ENCODE results near the gene KMT2C.
"Not testable (repeated sequence)": the region's sequence is repeated elsewhere in the genome, so short reads cannot be mapped to it uniquely, and the experiment has no call there.

Gene KMT2C

GRCh38 chr7:152433721-152434490 lies 1.9 kb downstream of the KMT2C start:
- not testable (repeated sequence) for H3K9me3 ChIP-seq (ENCODE audit: control insufficient read depth, insufficient read depth, low read depth, low read length); H3K4me1 ChIP-seq (ENCODE audit: control insufficient read depth, insufficient read depth, low read length); H3K36me3 ChIP-seq (ENCODE audit: control insufficient read depth in 2 of 2, insufficient read depth in 1 of 2, low read length in 2 of 2)
- ChIA-PET POLR2A (interaction anchor here (0.6 to 1.1 kb wide), 2 partner anchors 25 to 30 kb away, joined by 3 to 4 read pairs; no protein-coding TSS in a partner anchor), CTCF (interaction anchor here (0.9 to 1.3 kb wide), 4 partner anchors 70 to 273 kb away, joined by 3 to 5 read pairs (median 3); no protein-coding TSS in a partner anchor)
- H3K4me3 ChIP-seq (ENCODE audit: low read depth, low read length): peak overlapping the region; percentile 84
- peak; percentile 62; the same call in 1 of the 2 replicates for TF ChIP-seq FEZF1 (tag by site-specific recombination; IDR thresholded peaks at IDR 0.05)
- TF ChIP-seq KLF9 (tag by site-specific recombination; IDR thresholded peaks at IDR 0.05; ENCODE audit: low read depth): peak; percentile 32; the same call in 1 of the 2 replicates
- TF ChIP-seq ZBTB26 (tag by site-specific recombination; optimal IDR thresholded peaks at IDR 0.05): peak; percentile 91
- TF ChIP-seq ATF2 (tag by site-specific recombination; IDR thresholded peaks at IDR 0.05; ENCODE audit: low read depth): peak; percentile 68; the same call in 1 of the 2 replicates
- TF ChIP-seq ZNF76 (tag by site-specific recombination; IDR thresholded peaks at IDR 0.05; ENCODE audit: borderline replicate concordance, low read depth): 0 out of 2 replicates have a peak, but pooled peaks have one; percentile 42
- TF ChIP-seq ZBTB21 (tag by site-specific recombination; IDR thresholded peaks at IDR 0.05): peak; percentile 17; the same call in 1 of the 2 replicates
- peak; percentile 75 for TF ChIP-seq KLF1 (tag by site-specific recombination; IDR thresholded peaks at IDR 0.05)
- peak; percentile 28; the same call in 1 of the 2 replicates for TF ChIP-seq KLF17 (tag by site-specific recombination; IDR thresholded peaks at IDR 0.05)
- TF ChIP-seq KLF8 (tag by site-specific recombination; IDR thresholded peaks at IDR 0.05): peak; percentile 41; the same call in 1 of the 2 replicates
- peak; percentile 29; the same call in 1 of the 2 replicates for TF ChIP-seq KLF10 (tag by site-specific recombination; IDR thresholded peaks at IDR 0.05)
- TF ChIP-seq ZNF629 (tag by site-specific recombination; IDR thresholded peaks at IDR 0.05): peak; percentile 80
- peak overlapping the region; percentile 93 for H3K27ac ChIP-seq (ENCODE audit: extremely low read depth, low read depth, low read length)

- CTCF ChIA-PET: interaction anchor here (0.6 to 1.0 kb wide), 3 partner anchors 31 to 274 kb away, joined by 3 read pairs; no protein-coding TSS in a partner anchor
- H3K9me3 ChIP-seq (ENCODE audit: control insufficient read depth, insufficient read depth, low read depth, low read length); H3K36me3 ChIP-seq (ENCODE audit: control insufficient read depth in 2 of 2, insufficient read depth in 1 of 2, low read length in 2 of 2); POLR2A ChIA-PET; H3K27ac ChIP-seq (ENCODE audit: extremely low read depth, low read depth, low read length); H3K4me3 ChIP-seq (ENCODE audit: low read depth, low read length); H3K4me1 ChIP-seq (ENCODE audit: control insufficient read depth, insufficient read depth, low read length): not testable (repeated sequence)
- peak; percentile 18; the same call in 1 of the 2 replicates for TF ChIP-seq OSR2 (tag by site-specific recombination; IDR thresholded peaks at IDR 0.05)
- peak; percentile 56; the same call in 1 of the 2 replicates for TF ChIP-seq WT1 (tag by site-specific recombination; IDR thresholded peaks at IDR 0.05)
- TF ChIP-seq SP7 (tag by site-specific recombination; IDR thresholded peaks at IDR 0.05): peak; percentile 30; the same call in 1 of the 2 replicates
- peak; percentile 51; the same call in 1 of the 2 replicates for TF ChIP-seq BCL11A (tag by site-specific recombination; IDR thresholded peaks at IDR 0.05; ENCODE audit: low read depth)
- peak; percentile 44; the same call in 1 of the 2 replicates for TF ChIP-seq ZBTB17 (tag by site-specific recombination; IDR thresholded peaks at IDR 0.05)
- TF ChIP-seq ZBTB8A (tag by site-specific recombination; IDR thresholded peaks at IDR 0.05): peak; percentile 58
- 0 out of 2 replicates have a peak, but pooled peaks have one; percentile 28 for TF ChIP-seq KLF1 (tag by site-specific recombination; IDR thresholded peaks at IDR 0.05)
- TF ChIP-seq ZEB2 (tag by site-specific recombination; IDR thresholded peaks at IDR 0.05): peak; percentile 58; the same call in 1 of the 2 replicates
- TF ChIP-seq INSM2 (tag by site-specific recombination; IDR thresholded peaks at IDR 0.05): 0 out of 2 replicates have a peak, but pooled peaks have one; percentile 31
Observed at GRCh38 chr7:152432735-152433134, 3.1 kb downstream of the KMT2C start.
